Smooth muscle cell (in vitro differentiated cells): ENCODE data around the gene CCL18. TPM values are rescaled to one million over a fixed set of nuclear protein-coding genes. Genes with fewer than 3 reads are reported as not detected.

Experiments
- DNase-seq: peaks from one replicate; lab custom pipeline; 2025; ENCODE audit not compliant: unreplicated experiment; lab: John Stamatoyannopoulos, UW
- H2AFZ ChIP-seq: fragments of 200-600 bp; sonication (generic); 2 replicates; pipeline ENCODE4 v1.6.0; 2016; ENCODE audit warnings: antibody characterized with exemption, low read depth, mild to moderate bottlenecking
- H3F3A ChIP-seq: fragments of 200-600 bp; sonication (generic); 2 replicates; pipeline ENCODE4 v1.6.0; 2017; ENCODE audit warnings: antibody characterized with exemption, low read depth
- H3K27ac ChIP-seq: fragments of 200-600 bp; sonication (generic); 2 replicates; pipeline ENCODE4 v1.5.1; 2016; ENCODE audit warnings: low read depth, mild to moderate bottlenecking
- H3K27me3 ChIP-seq: fragments of 200-600 bp; sonication (generic); 2 replicates; pipeline ENCODE4 v1.6.1; 2016; ENCODE audit warnings: low read depth, mild to moderate bottlenecking
- H3K36me3 ChIP-seq: fragments of 200-600 bp; sonication (generic); 2 replicates; pipeline ENCODE4 v1.5.1; 2016; ENCODE audit warnings: low read depth
- H3K4me1 ChIP-seq: fragments of 200-600 bp; sonication (generic); 2 replicates; pipeline ENCODE4 v1.5.1; 2016; ENCODE audit warnings: low read depth
- H3K4me2 ChIP-seq: fragments of 200-600 bp; sonication (generic); 2 replicates; pipeline ENCODE4 v1.6.0; 2016; ENCODE audit warnings: mild to moderate bottlenecking
- H3K4me3 ChIP-seq: fragments of 200-600 bp; sonication (generic); 2 replicates; pipeline ENCODE4 v1.5.1; 2016; ENCODE audit warnings: mild to moderate bottlenecking
- H3K79me2 ChIP-seq: fragments of 200-600 bp; sonication (generic); 2 replicates; pipeline ENCODE4 v1.6.0; 2016; ENCODE audit warnings: low read depth, mild to moderate bottlenecking
- H3K9ac ChIP-seq: fragments of 200-600 bp; sonication (generic); 2 replicates; pipeline ENCODE4 v1.6.0; 2016; ENCODE audit warnings: low read depth
- H3K9me3 ChIP-seq: fragments of 200-600 bp; sonication (generic); replicated peaks from 2 replicates; pipeline ENCODE4 v1.5.1; 2016; ENCODE audit warnings: low read depth
- H4K20me1 ChIP-seq: fragments of 200-600 bp; sonication (generic); 2 replicates; pipeline ENCODE4 v1.6.0; 2016; ENCODE audit warnings: low read depth
- WGBS: methylation state at CpG from one replicate; pipeline ENCODE4 v1.1.7; 2016; ENCODE audit warnings: low lambda C conversion rate; 5-methylcytosine and 5-hydroxymethylcytosine counted together
- polyA plus RNA-seq: library from polyadenylated mRNA; unstranded; fragments of >200 nt; fragmentation: Nextera tagmentation; extraction: Ambion mirVana; gene quantifications from 2 replicates; pipeline ENCODE4 v1.2.1, GENCODE V29; 2016
- total RNA-seq: library from RNA; depleted of rRNA; stranded (reverse); fragments of >200 nt; gene quantifications from 2 replicates; pipeline ENCODE4 v1.2.3, GENCODE V29; 2014
- TF ChIP-seq, protein P1 (sequence below): fragments of 200-600 bp; sonication (generic); IDR thresholded peaks from 2 replicates; pipeline ENCODE4 v1.5.1; 2017; ENCODE audit warnings: borderline replicate concordance, mild to moderate bottlenecking, antibody characterized with exemption; ENCODE audit not compliant: insufficient read depth, poor library complexity, severe bottlenecking

Gene CCL18
- total and polyA plus RNA-seq, 2 experiments from 2014 or later = not detected

DNA sequence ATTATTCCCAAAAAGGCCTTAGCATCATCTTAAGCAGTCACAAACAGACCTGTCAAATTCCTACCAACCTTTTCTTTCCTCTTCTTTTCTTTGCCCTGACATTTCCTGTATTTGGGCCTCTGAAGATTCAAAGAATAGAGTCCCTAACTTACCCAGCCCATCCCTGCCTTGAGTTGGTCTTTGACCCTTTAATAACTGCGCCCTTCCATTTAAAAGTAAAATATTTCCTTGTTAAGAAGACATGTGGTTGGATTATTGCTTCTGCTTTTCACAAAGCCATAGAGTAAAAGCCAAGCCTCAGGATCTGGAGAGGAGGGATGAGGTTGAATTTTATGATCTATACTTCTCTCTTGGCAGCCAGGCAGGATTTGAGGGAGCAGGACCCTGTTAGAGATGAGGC is 33.1 kb upstream of the CCL18 start:
- Histone ChIP-seq H3K9ac (no peak overlapping the region), H3K27me3 (no peaks in the 10 kb centered on the region), H3K27ac (no peak overlapping the region), H2AFZ (no peak overlapping the region), H3K79me2 (no peaks in the 10 kb centered on the region), H4K20me1 (no peaks in the 10 kb centered on the region), H3K4me1 (no peaks in the 10 kb centered on the region), H3K36me3 (no peaks in the 10 kb centered on the region), H3K4me3 (no peak overlapping the region), H3K9me3 (no peaks in the 10 kb centered on the region), H3F3A (no peaks in the 10 kb centered on the region), H3K4me2 (no peak overlapping the region)
- 94% methylated on average over 1 of the region's 1 CpG for WGBS
- DNase-seq = no peak
- TF ChIP-seq, protein P1, sequence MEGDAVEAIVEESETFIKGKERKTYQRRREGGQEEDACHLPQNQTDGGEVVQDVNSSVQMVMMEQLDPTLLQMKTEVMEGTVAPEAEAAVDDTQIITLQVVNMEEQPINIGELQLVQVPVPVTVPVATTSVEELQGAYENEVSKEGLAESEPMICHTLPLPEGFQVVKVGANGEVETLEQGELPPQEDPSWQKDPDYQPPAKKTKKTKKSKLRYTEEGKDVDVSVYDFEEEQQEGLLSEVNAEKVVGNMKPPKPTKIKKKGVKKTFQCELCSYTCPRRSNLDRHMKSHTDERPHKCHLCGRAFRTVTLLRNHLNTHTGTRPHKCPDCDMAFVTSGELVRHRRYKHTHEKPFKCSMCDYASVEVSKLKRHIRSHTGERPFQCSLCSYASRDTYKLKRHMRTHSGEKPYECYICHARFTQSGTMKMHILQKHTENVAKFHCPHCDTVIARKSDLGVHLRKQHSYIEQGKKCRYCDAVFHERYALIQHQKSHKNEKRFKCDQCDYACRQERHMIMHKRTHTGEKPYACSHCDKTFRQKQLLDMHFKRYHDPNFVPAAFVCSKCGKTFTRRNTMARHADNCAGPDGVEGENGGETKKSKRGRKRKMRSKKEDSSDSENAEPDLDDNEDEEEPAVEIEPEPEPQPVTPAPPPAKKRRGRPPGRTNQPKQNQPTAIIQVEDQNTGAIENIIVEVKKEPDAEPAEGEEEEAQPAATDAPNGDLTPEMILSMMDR = no peak

DNA sequence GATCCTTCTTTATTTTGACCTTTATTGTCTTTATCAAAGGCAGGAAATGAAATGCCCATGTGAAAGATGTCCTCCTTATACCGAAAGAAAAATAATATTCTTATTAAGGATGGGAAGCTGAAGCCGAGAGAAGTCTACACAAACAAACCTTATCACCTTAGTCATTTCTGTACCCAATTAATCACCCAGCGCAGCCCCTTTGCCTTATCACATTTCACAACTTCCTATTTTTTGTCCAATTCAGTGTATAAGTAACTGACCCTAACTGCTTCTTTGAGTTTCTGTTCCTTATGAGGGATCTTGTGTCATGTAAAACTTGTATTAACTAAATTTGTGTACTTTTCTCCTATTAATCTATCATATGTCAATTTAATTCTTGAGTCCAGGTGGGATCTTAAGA is 29.9 kb upstream of the CCL18 start:
- no peak overlapping the region for H2AFZ ChIP-seq
- H3K36me3 ChIP-seq = no peaks in the 10 kb centered on the region
- H4K20me1 ChIP-seq = no peaks in the 10 kb centered on the region
- no peaks in the 10 kb centered on the region for H3K4me1 ChIP-seq
- TF ChIP-seq, protein P1 = no peak
- no peak overlapping the region for H3K9ac ChIP-seq
- no peaks in the 10 kb centered on the region for H3K79me2 ChIP-seq
- no peak overlapping the region for H3K4me3 ChIP-seq
- 84% methylated on average over 3 of the region's 3 CpGs for WGBS
- no peaks in the 10 kb centered on the region for H3K9me3 ChIP-seq
- no peak overlapping the region for H3K4me2 ChIP-seq
- no peaks in the 10 kb centered on the region for H3F3A ChIP-seq
- H3K27me3 ChIP-seq = no peaks in the 10 kb centered on the region
- no peak overlapping the region for H3K27ac ChIP-seq
- DNase-seq = no peak

DNA sequence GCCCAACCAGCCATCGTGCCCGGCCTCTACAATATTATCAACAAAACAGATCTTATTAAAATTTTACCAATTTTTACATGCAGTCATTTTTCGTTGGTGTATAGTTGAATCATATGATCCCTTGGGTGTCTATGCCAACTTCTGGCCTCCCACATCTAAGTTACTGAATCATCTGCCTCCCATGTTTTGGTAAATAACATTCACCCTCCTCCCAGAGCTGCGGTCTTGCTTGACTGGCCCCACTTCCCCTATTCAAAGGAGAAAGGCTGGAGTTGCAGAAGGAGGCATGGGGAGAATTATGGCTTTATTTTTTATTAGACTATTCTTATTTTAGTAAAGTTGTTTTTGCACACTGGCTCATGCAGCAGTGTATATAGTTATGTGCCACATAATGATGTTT is 27.8 kb upstream of the CCL18 start:
- 93% methylated on average over 4 of the region's 4 CpGs for WGBS
- no peaks in the 10 kb centered on the region for H3K4me1 ChIP-seq
- no peak for DNase-seq
- H3K4me3 ChIP-seq = no peak overlapping the region
- TF ChIP-seq, protein P1 = no peak
- H3K79me2 ChIP-seq = no peaks in the 10 kb centered on the region
- no peak overlapping the region for H3K27ac ChIP-seq
- no peak overlapping the region for H3K9ac ChIP-seq
- H3K27me3 ChIP-seq = no peaks in the 10 kb centered on the region
- no peaks in the 10 kb centered on the region for H4K20me1 ChIP-seq
- H3K9me3 ChIP-seq = no peaks in the 10 kb centered on the region
- H3K36me3 ChIP-seq = no peaks in the 10 kb centered on the region
- no peak overlapping the region for H3K4me2 ChIP-seq
- no peaks in the 10 kb centered on the region for H3F3A ChIP-seq
- no peak overlapping the region for H2AFZ ChIP-seq

DNA sequence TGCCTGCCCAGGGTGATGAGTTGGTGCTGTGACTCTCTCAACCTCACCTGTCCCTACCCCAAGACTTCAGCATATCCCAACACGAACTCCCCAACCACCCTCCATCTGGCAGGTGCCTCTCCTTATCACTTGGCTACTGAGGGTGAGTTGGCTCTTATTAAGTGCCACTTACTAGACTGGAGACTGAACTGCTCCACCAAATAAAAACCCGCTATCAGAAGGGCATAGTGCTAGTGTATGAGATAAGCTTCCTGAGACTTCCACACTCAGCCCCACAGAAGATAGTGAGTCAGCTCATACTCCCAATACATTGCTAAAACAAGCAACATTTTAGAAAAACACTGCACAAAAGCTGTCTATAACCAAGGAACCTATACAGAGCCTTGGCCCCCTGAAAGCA is 16.0 kb upstream of the CCL18 start:
- H3K9ac ChIP-seq = no peak overlapping the region
- H3K4me2 ChIP-seq = no peak overlapping the region
- H3K79me2 ChIP-seq = no peaks in the 10 kb centered on the region
- DNase-seq = no peak
- H3K9me3 ChIP-seq = no peaks in the 10 kb centered on the region
- TF ChIP-seq, protein P1 = no peak
- no peaks in the 10 kb centered on the region for H3K4me1 ChIP-seq
- H3K36me3 ChIP-seq = no peaks in the 10 kb centered on the region
- H3K27ac ChIP-seq = no peak overlapping the region
- no peak overlapping the region for H2AFZ ChIP-seq
- H3F3A ChIP-seq = no peaks in the 10 kb centered on the region
- H4K20me1 ChIP-seq = no peaks in the 10 kb centered on the region
- H3K27me3 ChIP-seq = no peaks in the 10 kb centered on the region
- H3K4me3 ChIP-seq = no peak overlapping the region
- WGBS = 86% methylated on average over 2 of the region's 2 CpGs
